ENCODE data around the gene IFI16.
A peak's percentile ranks its signal among the peaks of the same experiment; 100 is the strongest.
"Not testable (repeated sequence)": the region's sequence is repeated elsewhere in the genome, so short reads cannot be mapped to it uniquely, and the experiment has no call there.

IFI16 gene

DNA sequence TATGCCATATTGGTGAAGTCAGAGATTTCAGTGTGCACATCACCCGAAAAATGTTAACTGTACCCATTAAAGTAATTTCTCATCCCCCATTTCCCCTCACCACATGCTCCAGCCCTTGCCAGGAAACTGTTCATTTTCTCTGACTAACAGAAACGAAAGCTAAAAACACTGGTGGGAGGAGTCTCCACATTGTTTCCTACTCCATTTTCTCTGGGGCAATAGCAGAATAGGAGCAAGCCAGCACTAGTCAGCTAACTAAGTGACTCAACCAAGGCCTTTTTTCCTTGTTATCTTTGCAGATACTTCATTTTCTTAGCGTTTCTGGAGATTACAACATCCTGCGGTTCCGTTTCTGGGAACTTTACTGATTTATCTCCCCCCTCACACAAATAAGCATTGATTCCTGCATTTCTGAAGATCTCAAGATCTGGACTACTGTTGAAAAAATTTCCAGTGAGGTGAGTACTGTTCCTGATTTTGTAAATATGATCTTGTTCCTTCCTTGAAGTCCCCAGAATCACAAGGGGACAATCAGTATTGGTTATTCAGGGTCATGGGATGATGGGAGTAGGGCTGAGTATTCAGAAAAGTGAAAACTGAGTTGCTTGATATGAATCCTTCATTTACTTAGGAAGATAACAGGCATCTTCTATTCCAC is at the start of gene IFI16:
Gene IFI16, plus strand, starts transcription at position 204 of the 658 bp plus-strand sequence. CDS start 4,774 bp downstream, outside the sequence.
- peak; percentile 37 for DNase-seq (ENCODE audit: low read depth)

DNA sequence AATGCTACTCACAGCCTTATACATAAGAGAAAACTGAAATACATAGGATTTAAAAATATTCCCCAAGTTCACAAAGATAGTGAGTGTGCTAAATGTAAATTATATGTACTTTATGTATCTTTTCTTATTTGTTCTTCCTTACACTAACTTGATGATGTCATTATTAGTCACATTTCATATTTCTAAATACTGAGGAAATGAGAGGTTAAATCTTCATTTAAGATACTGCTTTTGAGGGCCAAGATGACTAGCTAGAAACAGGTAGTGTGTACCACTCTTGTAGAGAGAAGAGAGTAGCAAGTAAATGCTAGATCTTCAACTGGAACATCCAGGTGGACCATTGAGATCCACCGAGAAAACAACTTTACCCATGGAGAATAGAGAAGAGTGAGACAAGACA is 48.5 kb upstream of the IFI16 start:
- no peak for DNase-seq (ENCODE audit: low read depth)

DNA sequence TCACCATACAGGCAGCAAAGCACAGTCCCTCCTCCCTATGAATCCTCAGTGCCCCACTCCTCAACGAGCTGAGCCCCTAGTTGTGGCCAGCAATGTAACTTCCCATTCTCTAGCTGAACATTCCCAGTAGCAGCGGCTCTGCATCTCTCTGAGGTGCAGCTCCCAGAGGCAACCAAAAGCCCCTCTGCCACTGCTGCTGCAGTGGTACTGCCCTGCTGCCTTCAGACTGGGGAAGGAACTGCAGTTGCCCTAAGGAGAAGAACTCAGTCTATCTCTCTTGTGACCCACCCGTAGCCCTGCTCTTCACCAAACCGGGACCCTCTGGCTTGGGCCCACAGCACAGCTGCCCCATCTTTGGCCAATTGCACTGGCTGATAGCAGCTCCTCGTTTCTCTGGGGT is 46.7 kb upstream of the IFI16 start:
- DNase-seq (ENCODE audit: low read depth), result no peak

DNA sequence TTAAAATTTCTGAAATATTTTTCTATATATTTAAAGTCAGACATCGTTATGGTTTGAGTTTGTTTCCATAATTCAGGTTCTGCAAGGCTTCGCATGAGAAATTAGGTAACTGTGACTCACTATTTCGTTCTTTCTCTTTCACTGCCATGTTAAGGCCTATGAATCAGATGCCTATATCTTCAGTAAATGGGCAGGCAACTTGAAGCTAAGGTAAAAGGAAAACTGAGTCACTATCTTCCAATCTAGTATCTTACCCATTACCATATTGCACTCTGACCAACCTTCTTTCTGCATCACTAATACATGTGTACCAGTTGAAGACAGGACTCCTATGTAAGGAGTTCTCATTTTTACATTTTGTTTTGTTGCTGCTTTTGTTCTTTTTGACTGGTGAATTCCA is 40.5 kb upstream of the IFI16 start:
- no peak for DNase-seq (ENCODE audit: low read depth)

DNA sequence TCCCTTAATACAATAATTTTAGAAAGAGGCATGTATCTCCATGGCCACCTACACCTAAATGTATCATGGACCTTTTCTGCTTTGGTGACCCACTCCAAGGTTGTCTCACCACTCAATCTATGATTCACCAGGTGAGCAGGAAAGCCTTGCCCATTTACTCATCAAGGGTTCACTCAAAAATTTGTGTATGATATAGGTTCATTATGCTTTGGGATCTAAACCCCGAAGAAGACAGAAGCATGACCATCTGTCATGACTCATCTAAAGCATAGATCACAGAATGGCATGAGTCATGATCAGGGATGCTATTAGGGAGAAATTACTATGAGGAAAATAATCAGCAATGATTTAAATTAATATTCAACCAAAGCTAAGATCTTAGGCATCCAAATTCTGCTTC is 39.9 kb upstream of the IFI16 start:
- no peak for DNase-seq (ENCODE audit: low read depth)

DNA sequence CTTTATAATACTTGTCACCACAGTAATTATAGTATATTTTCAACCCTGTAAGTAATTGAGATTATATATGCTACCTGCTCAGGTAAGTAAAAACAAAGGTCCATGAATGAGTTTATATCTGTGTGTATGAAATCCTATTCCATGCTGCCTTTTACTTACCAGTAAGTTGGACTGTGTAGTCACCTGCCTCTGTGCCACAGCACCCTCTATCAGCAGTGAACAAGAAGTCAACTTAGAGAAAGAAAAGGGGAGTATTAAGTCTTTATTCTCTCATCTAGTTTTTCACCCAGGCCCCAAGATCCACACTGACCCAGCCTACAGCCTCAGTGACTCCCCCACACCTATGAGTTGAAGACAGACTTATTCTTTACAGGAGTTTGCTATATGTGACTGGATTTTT is 36.9 kb upstream of the IFI16 start:
- DNase-seq (ENCODE audit: low read depth), result no peak

DNA sequence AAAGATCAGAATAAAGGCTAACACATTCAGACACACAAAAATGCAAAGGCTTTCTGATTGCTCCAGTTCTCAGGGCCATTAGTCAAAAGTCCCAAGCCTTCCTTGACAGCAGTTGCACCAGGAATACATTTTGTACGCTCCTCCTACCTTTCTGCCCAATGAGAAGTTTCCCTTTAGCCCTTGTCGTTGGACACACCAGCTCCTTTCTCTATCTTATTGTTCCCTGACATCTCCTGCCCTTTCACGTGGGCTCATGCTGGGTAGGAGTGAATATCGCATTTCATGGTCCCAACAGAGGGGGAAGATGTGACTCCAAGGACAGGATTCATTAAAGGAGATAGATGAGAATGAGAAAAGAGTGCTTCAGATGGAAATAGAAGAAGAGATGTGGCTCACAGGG is 33.5 kb upstream of the IFI16 start:
- DNase-seq (ENCODE audit: low read depth), result no peak

DNA sequence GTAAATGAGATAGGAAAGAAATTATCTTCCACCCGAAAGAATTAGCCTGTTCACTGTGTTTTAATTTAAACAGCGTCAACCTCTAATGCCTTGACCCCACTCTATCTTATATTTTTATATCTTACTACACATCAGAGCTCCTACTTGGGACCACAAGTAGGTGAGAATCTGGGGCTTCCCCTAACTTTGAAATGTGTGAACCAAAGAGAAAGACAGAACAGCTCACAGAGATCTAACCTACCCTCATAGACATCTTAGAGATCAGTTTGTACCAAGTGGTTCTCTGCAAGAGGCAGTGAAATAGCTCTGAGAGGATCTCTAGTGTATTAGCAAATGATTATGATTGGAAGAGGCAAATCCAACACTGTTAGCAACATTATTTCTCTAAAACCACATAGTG is 31.0 kb upstream of the IFI16 start:
- no peak for DNase-seq (ENCODE audit: low read depth)

DNA sequence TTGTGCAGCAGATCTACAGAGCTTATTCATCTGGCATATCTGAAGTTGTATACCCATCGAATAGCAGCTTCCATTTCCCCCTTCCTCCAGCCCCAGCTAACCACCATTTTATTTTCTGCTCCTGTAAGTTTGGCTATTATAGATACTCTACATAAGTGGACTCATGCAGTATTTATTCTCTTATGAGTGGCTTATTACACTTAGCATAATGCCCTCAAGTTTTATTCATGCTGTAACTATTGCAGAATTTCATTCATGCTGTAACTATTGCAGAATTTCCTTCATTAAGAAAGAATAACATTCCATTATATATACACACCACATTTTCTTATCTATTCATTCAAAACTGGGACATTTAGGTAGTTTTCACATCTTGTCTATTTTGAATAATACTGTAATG is 30.5 kb upstream of the IFI16 start:
- DNase-seq (ENCODE audit: low read depth), result no peak

DNA sequence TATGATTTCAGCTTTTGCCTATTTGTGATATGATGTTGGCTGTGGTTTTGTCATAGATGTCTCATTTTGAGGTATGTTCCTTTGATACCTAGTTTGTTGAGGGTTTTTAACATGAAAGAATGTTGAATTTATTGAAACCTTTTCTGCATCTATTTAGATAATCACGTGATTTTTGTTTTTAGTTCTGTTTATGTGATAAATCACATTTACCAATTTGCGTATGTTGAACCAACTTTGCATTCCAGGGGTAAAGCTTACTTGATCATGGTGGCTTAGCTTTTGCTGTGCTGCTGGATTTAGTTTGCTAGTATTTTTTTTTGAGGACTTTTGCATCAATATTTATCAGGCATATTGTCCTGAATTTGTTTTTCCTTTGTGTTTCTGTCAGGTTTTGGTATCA is 26.5 kb upstream of the IFI16 start:
- no peak for DNase-seq (ENCODE audit: low read depth)

DNA sequence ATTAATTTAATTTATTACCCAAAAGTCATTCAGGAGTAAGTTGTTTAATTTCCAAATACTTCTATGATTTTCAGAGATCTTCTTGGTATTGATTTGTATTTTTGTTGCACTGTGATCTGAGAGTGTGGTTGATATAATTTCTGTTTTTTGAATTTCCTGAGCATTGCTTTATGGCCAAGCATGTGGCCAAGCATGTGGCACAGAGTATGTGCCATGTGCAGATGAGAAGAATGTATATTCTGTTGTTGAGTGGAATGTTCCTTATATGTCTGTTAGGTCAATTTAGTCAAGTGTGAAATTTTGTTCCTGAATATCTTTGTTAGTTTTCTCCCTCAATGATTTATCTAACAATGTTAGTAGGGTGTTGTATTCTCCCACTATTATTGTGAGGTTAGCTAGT is 25.3 kb upstream of the IFI16 start:
- DNase-seq (ENCODE audit: low read depth), result no peak

DNA sequence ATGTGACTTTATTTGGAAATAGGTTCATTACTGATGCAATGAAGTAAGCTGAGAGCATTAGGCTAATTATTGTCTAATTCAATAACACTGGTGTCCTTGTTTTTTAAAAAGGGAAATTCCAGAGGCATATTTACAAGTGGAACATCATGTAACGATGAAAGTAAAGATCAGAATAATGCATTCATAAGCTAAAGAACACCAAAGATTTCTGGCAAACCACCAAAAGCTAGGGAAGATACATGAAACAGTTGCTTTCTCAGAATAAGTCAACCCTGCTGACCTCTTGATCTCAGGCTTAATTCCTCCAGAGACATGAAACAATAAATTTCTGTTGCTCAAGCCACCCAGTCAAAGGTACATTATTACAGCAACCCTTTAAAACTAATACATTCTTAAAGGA is 20.3 kb upstream of the IFI16 start:
- DNase-seq (ENCODE audit: low read depth), result no peak

DNA sequence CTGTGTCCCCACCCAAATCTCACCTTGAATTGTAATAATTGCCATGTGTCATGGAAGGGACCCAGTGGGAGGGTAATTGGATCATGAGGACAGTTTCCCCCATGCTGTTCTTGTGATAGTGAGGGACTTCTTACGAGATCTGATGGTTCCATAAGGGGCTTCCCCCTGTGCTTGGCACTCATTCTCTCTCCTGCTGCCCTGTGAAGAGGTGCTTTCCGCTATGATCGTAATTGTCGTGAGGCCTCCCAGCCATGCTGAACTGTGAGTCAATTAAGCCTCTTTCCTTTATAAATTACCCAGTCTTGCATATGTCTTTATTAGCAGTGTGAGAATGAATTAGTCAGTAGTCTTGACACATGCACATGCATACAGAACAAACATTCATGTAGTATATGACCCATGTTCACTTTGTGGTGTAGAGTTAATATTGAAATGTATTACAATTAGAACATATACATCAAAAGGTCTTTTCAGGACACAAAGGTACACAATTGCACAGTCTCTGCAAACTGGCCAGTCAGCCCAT is 16.9 kb upstream of the IFI16 start:
- DNase-seq (ENCODE audit: low read depth), result no peak

DNA sequence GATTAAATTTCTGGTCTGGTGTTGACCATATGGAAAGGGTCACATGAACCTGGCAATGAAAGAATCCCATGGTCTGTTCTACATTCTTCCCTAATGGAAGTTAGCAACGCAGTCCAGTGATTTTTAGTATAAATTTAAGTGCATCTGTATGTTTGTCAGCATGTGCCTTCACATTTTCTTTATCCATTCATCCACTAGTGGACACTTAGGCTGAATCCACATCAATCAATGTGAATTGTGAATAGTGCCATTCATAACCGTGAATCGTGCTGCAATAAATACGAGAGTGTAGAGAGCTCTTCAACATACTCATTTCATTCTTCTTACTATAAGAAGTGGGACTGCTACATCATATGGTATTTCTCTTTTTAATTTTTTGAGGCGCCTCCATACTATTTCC is 12.7 kb upstream of the IFI16 start:
- DNase-seq (ENCODE audit: low read depth), result no peak

DNA sequence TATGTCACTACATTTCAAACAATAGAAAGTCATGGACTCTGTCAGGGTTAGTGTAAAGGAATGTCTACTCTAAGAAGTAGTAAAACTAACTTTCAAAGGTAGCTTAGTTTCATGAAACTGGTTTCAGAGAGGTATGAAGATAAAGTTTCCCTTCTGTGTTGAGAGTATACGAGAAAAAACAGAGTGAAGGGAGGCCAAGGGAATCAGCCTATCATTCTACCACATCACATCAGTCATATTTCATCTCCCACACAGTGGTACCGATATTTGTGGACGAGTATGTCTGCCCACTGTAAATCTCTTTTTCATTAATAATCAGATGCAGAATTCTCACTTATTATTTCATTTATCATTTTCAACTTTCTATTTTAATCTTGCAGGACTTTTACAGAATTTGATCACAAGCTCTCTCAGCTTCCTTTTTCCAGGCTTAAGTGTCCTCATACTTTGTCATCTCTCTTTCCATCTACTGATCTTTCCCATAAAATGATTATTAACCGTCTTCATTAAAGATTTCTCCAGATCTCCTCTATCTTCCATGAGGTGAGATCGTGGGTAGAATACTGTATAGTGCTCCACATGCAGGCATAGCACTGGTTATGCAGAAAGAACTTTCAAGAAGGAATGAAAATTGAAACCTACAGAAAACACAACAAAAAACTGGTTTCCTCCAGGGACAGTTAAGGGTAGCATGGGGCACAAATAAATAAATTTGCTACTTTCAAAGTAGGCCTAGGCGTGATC is 11.5 kb upstream of the IFI16 start:
- no peak for DNase-seq (ENCODE audit: low read depth)

DNA sequence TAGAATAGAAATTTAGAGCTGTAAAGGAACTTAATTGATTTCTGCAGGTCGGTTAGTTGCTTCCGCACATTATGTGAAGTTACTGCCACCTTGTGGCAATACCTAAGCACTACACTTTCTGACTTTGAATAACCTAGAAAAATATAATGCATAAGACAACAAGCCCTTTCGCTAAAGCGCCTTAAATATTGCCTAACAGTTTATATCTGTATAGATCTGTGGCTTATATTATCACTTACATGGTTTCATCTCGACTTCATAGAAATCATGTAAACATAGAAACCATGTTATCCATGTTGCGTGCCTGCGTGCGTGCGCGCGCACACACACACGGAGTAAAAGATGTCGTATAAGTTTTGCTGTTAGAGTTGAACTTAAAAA is 10.9 kb upstream of the IFI16 start:
- no peak for DNase-seq (ENCODE audit: low read depth)

DNA sequence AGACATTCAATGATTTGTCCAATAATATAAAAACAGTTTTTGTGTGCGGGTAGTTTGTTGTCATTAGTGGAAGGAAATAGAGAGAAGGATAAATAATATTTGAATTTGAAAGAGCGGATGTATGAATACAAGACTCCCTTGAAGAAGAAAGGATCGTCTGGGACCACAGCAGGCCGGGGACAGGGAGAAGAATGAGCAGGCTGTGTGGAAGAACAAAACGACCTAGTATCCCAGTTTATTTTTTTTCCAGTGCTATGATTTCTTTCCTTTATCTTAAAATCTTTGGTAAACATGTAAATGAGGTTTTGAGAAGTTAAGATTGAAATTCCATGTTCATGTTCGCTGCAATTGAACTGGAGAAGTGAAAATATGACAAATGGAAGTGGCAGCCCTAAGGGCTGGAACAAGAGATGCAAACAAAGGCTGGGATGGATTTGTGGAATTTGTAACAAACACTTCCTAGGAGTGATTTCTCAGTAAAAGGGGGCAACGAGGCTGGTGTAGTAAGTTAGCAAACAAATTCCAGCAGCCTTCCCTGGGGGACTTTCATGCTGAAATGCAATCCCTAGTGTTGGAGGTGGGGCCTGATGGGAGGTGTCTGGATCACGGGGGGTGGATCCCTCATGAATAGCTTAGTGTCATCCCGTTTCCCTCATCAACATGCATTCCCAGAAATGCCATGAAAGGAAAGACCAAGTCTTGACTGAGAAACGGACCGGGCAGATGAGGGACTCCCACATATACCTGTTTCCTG is 10.2 kb upstream of the IFI16 start:
- DNase-seq (ENCODE audit: low read depth), result no peak

DNA sequence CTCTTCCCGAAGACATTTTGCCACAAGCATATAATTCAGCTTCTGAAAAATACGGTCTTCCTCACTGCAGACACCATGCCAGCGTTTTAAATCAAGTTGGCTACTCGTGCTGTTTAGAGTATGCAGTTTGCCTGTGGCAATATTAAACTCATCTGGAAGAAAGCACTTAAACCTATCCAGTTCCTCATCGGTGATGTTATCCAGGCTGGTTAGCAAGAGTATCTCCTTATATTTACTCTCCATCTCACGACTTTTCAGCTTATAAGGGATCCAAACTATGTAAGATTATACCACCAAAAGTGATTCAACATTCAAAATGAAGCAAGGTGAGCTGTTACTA is 9.7 kb upstream of the IFI16 start:
- DNase-seq (ENCODE audit: low read depth), result no peak

DNA sequence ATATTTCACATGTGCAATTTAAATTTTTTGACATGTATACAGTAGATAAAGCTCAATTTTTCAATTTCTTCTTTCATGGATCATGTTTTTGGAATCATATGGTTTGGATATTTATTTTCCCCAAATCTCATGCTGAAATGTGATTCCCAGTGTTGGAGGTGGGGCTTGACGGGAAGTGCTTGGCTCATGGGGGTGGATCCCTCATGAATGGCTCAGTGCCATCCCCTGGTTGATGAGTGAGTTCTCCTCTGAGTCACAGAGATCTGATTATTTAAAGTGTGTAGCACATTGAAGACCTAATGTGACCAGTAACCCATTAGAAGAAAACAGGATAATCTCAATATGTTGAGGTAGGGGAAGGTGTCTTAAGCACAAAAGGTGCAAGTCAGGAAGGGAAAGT is 9.1 kb upstream of the IFI16 start:
- DNase-seq (ENCODE audit: low read depth), result no peak

DNA sequence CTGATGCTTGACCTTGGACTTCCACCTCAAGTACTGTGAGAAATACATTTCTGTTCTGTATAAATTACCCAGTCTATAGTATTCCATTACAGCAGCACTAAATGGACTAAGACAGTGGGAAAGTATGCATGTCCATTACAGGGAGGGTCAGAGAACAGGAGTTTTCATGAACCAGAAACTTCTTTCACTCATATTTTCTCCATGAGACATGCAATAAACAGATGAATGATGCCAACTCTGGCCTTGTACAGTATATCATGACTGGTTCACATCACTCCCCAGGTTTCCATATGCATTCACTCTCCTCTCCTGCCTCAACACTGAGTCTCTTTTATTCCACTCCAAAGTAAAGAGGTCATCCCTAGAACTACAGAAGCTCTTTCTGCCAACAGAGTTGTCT is 4.5 kb upstream of the IFI16 start:
- no peak for DNase-seq (ENCODE audit: low read depth)

DNA sequence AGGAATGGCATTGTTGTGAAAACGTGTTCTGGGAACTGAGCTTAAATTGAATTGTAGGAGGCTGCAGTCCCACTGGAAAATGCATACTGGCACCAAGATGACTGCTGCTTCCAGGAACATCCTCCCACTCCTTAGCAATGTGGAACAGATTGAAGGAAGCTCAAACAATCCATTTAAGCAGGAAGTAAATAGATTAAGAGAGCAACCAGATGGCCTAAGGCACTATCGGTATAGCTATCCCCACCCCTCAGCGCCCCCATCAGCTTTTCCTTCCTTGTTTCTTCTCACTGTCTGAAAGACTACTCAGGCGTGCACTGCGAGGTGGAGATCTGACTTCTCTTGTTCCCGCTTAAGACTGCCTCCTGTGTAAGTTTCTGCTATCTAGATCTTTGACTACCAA is 4.0 kb upstream of the IFI16 start:
- no peak for DNase-seq (ENCODE audit: low read depth)

DNA sequence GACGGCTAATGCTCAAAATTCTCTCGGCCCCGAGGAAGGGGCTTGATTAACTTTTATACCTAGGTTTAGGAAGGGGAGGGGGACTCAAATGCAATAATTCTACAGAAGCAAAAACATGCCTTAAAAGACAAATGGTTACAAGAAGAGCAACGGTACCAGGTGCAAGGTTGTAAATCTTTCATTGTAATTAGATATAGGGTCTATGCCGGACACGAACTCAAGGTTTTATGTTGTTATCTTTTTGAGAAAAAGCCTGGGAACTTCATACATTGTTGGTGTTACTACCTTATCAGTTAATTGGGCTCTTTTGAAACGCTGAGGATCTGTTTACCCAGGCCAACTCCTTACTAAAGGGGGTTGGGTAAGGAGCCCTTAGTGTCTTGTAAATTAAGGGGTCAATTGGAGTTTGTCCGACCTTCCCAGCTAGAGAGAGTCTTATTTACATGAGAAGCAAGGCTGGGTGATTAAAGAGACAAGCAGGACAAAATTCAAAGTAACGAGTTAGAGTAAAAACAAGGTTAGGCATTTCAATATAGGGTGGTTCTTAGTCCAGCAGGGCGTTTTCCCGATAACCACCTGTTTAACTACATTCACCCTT is 3.4 kb upstream of the IFI16 start:
- DNase-seq (ENCODE audit: low read depth), result not testable (repeated sequence)

DNA sequence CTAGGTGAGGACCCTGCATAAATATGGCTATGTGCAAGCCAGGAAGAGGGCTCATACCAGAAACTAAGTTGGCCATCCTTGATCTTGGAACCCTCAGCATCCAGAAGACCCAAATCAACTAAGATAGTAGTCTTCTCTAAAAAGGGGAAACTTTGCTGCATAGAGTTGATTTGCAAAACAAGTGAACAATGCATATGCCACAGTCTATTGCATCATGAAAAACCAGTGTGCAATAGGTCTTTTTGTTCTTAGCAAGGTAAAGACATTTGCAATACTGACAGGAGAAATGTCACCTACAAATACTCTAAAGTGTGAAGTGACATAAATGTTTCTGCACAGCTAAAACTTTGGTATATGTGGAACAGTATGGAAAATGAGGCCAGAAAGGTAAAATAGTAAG is 2.0 kb upstream of the IFI16 start:
- no peak for DNase-seq (ENCODE audit: low read depth)

All from activated T-helper 9 cell treated with anti-CD3 and anti-CD28 coated beads, Interleukin-2, amount 50 U/mL, for 16 hours (primary cell).